HG02759 (cell line): ENCODE measurements around the gene ZNF488.

Source experiments
- ATAC-seq: cut with Tn5 transposase; IDR thresholded peaks from one replicate; pipeline ENCODE4 v1.9.1; 2021; ENCODE audit warnings: mild to moderate bottlenecking, moderate library complexity; ENCODE audit not compliant: unreplicated experiment

Gene ZNF488

GRCh38 chr10:47383261-47384147 lies 589 bp downstream of the ZNF488 start:
- no peak for ATAC-seq

GRCh38 chr10:47381427-47382379 lies 2.4 kb downstream of the ZNF488 start:
- ATAC-seq, result no peak

DNA sequence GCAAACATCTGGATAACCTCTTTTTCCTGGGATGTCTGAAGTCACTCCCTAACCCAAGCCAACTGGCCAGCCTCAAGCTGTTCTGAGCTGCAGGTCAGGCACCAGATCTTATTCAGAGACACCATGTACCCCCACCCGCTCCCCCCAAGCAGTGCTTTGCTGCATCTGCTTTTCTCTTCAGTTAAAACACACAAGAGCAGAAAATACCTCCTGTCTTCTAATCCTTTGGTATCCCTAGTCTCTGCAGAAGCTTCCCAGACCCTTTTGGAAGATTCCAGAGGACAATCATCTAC lies 3.0 kb downstream of the ZNF488 start:
- ATAC-seq, result no peak

DNA sequence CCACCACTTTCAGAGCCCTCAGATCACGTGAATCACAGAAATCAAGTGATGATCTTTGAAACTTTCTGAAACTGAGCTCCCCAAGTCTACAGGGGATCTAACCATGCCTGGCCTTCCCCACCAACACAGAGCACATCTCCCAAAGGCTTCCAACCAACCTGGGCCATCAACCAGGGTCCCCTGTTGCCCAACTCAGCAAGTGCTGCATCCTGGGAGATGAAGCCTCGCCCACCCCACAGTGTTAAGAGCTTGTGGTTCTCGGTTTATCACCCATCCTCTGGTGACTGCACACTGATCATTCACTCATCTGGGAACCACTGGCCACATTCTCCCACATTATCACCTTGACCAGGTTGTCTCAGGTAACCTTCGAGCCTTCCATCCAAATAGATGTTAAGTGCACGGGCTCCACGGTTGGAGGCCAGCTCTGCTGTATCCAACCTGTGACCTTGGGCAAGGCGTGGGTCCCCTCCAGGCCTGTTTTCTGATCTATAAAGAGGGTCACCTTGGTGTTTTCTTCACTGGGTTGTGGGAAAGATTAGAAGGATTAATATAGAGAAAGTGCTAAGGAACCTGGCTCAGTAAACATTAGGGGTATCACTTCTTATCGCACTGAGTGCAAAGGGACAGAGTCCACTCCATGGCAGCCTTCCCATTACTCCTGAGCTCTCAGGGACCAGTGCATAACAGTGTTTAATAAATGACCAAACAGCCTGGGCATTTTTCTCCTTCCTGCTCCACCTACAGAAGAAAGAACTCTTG lies 3.6 kb downstream of the ZNF488 start:
- ATAC-seq, result no peak

- ATAC-seq, result no peak
Measured at GRCh38 chr10:47379901-47380300, 4.2 kb downstream of the ZNF488 start.

GRCh38 chr10:47379445-47379785 lies 4.7 kb downstream of the ZNF488 start:
- ATAC-seq, result no peak

DNA sequence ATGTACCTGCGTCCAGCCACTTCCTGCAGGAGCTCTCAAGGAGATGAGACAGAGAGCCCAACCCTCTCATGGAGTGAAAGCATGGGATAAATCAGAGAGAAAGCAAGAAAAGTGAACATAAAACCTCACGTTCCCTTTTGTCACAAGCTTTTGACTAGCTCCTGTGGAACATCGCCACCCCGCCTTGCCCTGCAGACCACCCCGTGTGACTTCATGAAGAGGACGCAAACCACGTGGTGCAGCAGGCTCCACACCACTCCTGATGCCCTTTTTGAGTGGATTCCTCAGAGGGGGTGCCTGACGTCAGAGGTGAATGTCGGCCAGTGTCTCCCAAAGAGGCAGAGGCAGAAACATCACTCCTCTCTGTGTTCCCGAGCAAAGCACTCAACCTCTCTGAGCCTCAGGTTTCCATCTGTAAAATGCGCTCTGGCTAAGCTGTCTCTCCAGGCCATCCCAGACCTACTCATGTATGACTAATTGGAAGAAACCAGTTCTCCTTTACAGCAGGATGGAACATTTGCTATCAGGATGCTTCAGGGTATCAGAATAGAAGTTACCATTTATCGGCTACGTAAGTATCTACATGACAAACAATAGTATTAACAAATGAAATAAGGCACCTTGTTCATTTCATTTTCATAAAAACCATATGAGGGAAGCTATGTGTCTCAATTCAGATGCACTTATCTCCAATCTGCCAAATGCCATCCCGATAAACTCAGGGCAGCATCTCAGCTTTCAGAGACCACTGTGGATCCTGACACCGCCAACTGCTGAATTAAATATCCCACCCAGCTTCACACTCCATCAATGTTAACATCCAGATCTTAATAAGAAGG lies 5.3 kb downstream of the ZNF488 start:
- ATAC-seq, result no peak

DNA sequence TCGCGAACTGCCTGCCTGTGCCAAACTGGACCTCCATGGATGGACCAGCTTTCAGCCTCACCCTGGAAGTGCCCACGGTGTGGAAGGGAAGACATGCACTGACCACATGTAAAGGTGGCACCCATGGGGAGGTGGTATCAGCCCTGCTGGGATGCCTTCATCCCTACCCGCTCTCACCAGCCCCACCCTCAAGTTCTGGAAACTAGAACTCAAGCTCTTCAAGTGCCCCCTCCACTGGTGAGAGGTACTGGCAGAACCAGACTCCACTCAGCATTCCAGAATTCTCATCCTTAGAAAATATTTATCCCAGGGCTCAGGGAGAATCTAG lies 5.9 kb downstream of the ZNF488 start:
- no peak for ATAC-seq

- no peak for ATAC-seq
Measured at GRCh38 chr10:47376522-47377220, 7.4 kb downstream of the ZNF488 start.

DNA sequence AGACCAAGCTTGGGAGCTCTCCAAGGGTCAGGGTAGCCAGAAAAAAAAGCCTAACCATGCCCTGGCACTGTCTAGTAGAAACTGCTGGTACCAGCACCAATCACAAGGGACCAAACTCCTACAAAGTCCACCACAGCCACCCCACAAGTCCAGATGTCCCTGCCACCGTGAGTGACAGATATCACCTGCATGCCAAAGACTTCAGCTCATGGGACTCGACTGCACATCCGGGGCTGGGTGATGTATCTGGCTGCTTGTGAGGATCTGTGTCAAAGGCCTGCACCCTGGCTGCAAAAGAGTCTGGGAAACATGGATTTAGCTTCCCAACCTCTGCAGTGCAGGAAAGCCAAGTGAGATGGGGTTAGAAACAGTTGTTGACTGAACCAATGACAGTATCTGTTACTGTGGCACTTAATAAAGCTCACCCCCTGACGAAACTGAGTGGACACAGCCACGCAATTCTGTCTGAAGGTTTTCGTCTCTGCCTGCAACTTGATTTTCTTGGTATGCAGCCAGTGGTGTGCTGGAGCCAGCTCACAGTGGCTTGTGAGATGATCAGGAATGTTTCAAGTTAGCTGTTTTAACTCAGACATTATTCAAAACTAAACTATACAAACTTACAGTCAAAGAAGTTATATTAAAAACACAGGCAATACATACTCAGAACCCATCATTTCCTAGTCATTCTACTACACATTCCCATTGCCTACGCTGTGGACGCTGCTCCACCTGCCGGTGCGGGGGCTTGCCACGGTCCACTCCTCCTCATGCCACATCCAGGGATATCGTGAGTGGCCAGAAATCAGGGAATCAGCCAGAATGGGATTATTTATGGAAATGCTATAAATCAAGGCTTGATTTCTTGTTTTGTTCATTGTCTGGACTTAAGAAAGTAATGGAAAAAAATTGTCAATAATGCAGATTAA lies 9.2 kb downstream of the ZNF488 start:
- ATAC-seq, result no peak

DNA sequence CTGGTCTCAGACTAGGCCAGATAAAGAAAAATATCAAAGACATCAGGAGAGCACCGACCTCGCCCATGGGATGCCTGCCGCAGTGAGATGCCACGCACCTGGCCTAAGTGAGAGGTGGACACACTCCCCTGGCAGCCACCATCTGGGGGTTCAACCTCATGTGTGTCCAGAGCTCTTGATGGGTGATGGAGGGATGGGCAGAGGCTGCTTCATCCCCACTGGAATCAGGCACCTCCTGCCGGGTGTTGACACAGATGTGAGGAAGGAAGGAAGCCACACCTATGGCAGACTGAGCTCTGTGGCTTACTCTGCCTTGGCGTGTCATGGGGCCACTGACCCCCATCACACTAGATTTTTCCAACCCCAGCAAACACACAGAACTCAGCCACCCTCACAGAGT lies 11.4 kb downstream of the ZNF488 start:
- no peak for ATAC-seq

- no peak for ATAC-seq
Measured at GRCh38 chr10:47371629-47372485, 12.2 kb downstream of the ZNF488 start.

DNA sequence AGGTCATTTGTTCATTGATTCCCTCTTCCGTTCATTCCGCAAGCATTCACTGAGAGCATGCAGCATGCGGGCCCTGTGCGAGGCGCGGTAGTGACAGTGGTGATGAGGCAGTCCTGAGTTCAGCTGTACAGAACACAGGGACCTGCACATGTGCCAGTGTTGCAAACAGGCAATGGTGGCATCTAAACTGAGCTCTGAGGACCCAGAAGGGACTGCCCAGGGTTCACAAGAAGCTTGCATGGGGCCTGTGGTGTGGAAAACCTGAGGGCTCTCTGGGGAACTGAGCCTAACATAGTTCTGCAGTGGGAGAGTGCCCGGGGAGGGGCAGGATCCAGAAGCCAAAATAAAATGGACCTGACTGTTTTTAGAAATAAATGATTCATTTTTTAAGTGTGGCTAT lies 13.2 kb downstream of the ZNF488 start:
- no peak for ATAC-seq

- ATAC-seq, result no peak
Measured at GRCh38 chr10:47370015-47370767, 13.9 kb downstream of the ZNF488 start.

GRCh38 chr10:47369251-47369894 lies 14.7 kb downstream of the ZNF488 start:
- no peak for ATAC-seq

DNA sequence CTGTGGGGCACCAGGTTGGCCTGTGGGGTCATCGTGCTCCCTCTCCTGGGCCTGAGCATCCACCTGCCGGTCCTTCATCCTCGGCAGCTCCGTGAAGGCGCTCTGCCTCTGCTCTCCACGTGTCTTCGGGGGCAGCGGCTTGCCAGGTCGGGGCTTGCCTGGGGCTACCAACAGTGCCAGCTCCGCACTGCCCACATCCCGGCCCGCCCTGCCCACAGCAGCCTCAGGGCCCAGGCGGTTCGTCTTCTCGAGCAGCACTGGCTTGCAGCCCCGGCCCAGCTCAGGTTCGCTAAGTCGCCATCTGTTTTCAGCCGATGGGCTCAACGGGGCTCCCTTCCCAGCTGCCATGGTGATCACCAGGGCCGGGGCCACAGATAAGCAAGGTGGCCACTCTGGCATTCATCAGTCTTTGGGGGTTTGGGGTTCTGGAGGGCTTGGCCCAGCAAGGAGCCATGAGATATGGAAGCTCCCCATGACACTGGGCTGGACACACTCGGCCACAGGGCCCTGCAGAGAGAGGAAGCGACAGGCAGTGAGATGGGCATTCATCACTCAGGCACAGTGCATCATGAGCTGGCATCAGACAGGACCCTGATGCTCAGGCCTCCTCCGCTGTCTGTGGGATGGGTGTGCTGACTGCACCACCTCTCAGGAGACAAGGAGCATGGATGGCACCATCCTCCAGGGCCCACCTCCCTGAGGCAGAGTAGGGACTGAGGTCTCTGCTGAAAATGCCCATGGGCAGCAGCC lies 15.5 kb downstream of the ZNF488 start:
- ATAC-seq, result no peak
